BE2C (cell line): ENCODE results near the gene SETD5.

Source experiments
- DNase-seq: peaks from one replicate; pipeline ENCODE4 v3.0.0-alpha.2; 2020
- H3K27me3 ChIP-seq: fragments of 250-450 bp; sonication (Bioruptor Pico); 2 replicates; pipeline ENCODE4 v1.5.1; 2020; ENCODE audit warnings: mild to moderate bottlenecking
- H3K36me3 ChIP-seq: fragments of 250-450 bp; sonication (Bioruptor Pico); 2 replicates; pipeline ENCODE4 v1.5.1; 2020; ENCODE audit warnings: mild to moderate bottlenecking
- H3K4me1 ChIP-seq: fragments of 250-450 bp; sonication (Bioruptor Pico); 2 replicates; pipeline ENCODE4 v1.5.1; 2020
- H3K4me3 ChIP-seq: 2 replicates; pipeline ENCODE4 v1.5.1; 2011; ENCODE audit warnings: low read depth, low read length
- H3K9me3 ChIP-seq: fragments of 250-450 bp; sonication (Bioruptor Pico); 2 replicates; pipeline ENCODE4 v1.5.1; 2020
- TF ChIP-seq, protein P1 (sequence below): IDR thresholded peaks from 2 replicates; pipeline ENCODE4 v1.5.1; 2012; ENCODE audit warnings: mild to moderate bottlenecking, low read depth, low read length

SETD5 gene

GRCh38 chr3:9395570-9396300 is 1.7 kb upstream of the SETD5 start:
- peak overlapping the region; percentile 68 for H3K4me3 ChIP-seq
- TF ChIP-seq, protein P1, sequence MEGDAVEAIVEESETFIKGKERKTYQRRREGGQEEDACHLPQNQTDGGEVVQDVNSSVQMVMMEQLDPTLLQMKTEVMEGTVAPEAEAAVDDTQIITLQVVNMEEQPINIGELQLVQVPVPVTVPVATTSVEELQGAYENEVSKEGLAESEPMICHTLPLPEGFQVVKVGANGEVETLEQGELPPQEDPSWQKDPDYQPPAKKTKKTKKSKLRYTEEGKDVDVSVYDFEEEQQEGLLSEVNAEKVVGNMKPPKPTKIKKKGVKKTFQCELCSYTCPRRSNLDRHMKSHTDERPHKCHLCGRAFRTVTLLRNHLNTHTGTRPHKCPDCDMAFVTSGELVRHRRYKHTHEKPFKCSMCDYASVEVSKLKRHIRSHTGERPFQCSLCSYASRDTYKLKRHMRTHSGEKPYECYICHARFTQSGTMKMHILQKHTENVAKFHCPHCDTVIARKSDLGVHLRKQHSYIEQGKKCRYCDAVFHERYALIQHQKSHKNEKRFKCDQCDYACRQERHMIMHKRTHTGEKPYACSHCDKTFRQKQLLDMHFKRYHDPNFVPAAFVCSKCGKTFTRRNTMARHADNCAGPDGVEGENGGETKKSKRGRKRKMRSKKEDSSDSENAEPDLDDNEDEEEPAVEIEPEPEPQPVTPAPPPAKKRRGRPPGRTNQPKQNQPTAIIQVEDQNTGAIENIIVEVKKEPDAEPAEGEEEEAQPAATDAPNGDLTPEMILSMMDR = no peak
- DNase-seq = no peak
- H3K9me3 ChIP-seq = no peaks in the 10 kb centered on the region
- H3K27me3 ChIP-seq = no peaks in the 10 kb centered on the region
- H3K4me1 ChIP-seq = peaks cover 2% of the 10 kb centered on the region; the same call in 1 of the 2 replicates
- peaks cover 28% of the 10 kb centered on the region for H3K36me3 ChIP-seq

- DNase-seq = no peak
- TF ChIP-seq, protein P1 = no peak
- H3K36me3 ChIP-seq = peaks cover 22% of the 10 kb centered on the region
Observed at GRCh38 chr3:9396301-9396631, 1.1 kb upstream of the SETD5 start.

GRCh38 chr3:9396632-9397331 is 633 bp upstream of the SETD5 start:
- TF ChIP-seq, protein P1 = no peak
- no peaks in the 10 kb centered on the region for H3K27me3 ChIP-seq
- peak; percentile 94 for DNase-seq
- H3K9me3 ChIP-seq = no peaks in the 10 kb centered on the region
- H3K4me3 ChIP-seq = peak overlapping the region; percentile 68
- H3K36me3 ChIP-seq = peaks cover 17% of the 10 kb centered on the region
- H3K4me1 ChIP-seq = peaks cover 2% of the 10 kb centered on the region

More at GRCh38 chr3:9396301-9396631, 1.1 kb upstream of the SETD5 start:
- Histone ChIP-seq H3K4me3 (peak overlapping the region; percentile 68), H3K27me3 (no peaks in the 10 kb centered on the region), H3K9me3 (no peaks in the 10 kb centered on the region), H3K4me1 (peaks cover 2% of the 10 kb centered on the region)

DNA sequence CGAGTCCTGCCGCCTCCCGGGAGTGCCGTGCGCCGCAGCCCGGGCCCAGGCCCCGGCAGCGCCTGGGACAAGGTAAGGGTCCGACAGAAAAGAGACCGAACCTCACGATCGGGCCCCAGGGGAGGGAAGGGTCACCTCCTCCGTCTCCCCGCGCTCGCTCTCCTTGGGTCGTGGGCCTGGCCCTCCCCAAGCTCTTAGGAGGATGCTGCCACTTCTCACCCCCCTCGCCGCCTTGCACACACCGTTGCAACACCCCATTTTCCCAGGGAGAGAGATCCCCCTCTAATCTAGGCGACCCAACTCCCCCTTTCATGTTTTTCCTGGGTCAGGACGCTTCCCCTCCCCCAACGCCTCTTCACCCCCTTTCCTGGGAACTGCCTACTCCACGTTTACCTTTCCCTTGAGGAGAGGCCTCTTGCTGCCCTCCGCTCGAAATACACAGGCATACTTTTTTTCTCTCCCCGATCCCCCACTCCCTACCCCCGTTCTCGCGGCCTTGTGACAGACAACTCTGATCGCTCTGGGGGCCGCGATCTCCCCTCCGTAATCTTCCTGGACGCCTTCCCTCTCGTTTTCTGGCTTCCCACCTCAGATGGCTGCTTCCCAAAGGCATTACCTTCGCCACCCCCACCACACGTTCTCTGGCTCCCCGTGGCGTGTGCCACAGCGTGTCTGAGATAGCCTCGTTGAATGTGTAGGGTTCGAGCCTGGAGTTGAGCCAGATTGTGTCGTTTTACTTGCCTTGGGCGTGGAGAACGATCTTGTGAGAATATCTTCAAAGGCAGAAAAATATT is 688 bp downstream of the SETD5 start:
- Histone ChIP-seq H3K4me3 (peak overlapping the region; percentile 90), H3K36me3 (peaks cover 12% of the 10 kb centered on the region), H3K9me3 (no peaks in the 10 kb centered on the region), H3K27me3 (no peaks in the 10 kb centered on the region), H3K4me1 (peaks cover 6% of the 10 kb centered on the region)
- peak; percentile 19 for DNase-seq
- TF ChIP-seq, protein P1 = no peak

- DNase-seq = no peak
- H3K27me3 ChIP-seq = no peaks in the 10 kb centered on the region
- H3K36me3 ChIP-seq = peaks cover 8% of the 10 kb centered on the region; the same call in 1 of the 2 replicates
- peak overlapping the region; percentile 90 for H3K4me3 ChIP-seq
- H3K9me3 ChIP-seq = no peaks in the 10 kb centered on the region
- H3K4me1 ChIP-seq = peaks cover 6% of the 10 kb centered on the region
- TF ChIP-seq, protein P1 = no peak
Observed at GRCh38 chr3:9398700-9399336, 1.4 kb downstream of the SETD5 start.
